ENCODE results near the gene SPOCD1.

- TF ChIP-seq CTCF (IDR thresholded peaks at IDR 0.05; ENCODE audit: insufficient read depth, low read depth, low read length) (no peak), EZH2 (IDR thresholded peaks at IDR 0.05; ENCODE audit: insufficient read depth, low read length) (no peak)
These were observed 42.0 kb downstream of the SPOCD1 start for GRCh38 chr1:31773861-31774260.
